ENCODE measurements around the gene INPP1.

GRCh38 chr2:190369635-190370034 lies 26.2 kb downstream of the INPP1 start:
- no peak for TF ChIP-seq CTCF (IDR thresholded peaks at IDR 0.05 in 4 of 5, conservative IDR thresholded peaks at IDR 0.05 in 1 of 5)
- no peak for TF ChIP-seq POLR2A (IDR thresholded peaks at IDR 0.05)

All from gastrocnemius medialis (tissue), 4 donors.